Ishikawa (cell line): ENCODE data around the gene NECAB2.

Source experiments
- EGR1 ChIP-seq: IDR thresholded peaks from 2 replicates; pipeline ENCODE4 v1.6.1; 2012
- EP300 ChIP-seq: IDR thresholded peaks from 2 replicates; pipeline ENCODE4 v1.6.1; 2012; ENCODE audit warnings: borderline replicate concordance
- RAD21 ChIP-seq: IDR thresholded peaks from 2 replicates; pipeline ENCODE4 v1.6.1; 2012; ENCODE audit warnings: low read depth
- TCF12 ChIP-seq: IDR thresholded peaks from 2 replicates; pipeline ENCODE4 v1.6.1; 2012; ENCODE audit warnings: low read depth
- TEAD4 ChIP-seq: IDR thresholded peaks from 2 replicates; pipeline ENCODE4 v1.6.1; 2012
- YY1 ChIP-seq: IDR thresholded peaks from 2 replicates; pipeline ENCODE4 v1.6.1; 2012; ENCODE audit warnings: low read depth
- TF ChIP-seq, protein P1 (sequence below): IDR thresholded peaks from 2 replicates; pipeline ENCODE4 v1.6.1; 2012; ENCODE audit warnings: low read depth, mild to moderate bottlenecking

- TF ChIP-seq RAD21: no peak
- no peak for TF ChIP-seq EGR1
- TF ChIP-seq, protein P1, sequence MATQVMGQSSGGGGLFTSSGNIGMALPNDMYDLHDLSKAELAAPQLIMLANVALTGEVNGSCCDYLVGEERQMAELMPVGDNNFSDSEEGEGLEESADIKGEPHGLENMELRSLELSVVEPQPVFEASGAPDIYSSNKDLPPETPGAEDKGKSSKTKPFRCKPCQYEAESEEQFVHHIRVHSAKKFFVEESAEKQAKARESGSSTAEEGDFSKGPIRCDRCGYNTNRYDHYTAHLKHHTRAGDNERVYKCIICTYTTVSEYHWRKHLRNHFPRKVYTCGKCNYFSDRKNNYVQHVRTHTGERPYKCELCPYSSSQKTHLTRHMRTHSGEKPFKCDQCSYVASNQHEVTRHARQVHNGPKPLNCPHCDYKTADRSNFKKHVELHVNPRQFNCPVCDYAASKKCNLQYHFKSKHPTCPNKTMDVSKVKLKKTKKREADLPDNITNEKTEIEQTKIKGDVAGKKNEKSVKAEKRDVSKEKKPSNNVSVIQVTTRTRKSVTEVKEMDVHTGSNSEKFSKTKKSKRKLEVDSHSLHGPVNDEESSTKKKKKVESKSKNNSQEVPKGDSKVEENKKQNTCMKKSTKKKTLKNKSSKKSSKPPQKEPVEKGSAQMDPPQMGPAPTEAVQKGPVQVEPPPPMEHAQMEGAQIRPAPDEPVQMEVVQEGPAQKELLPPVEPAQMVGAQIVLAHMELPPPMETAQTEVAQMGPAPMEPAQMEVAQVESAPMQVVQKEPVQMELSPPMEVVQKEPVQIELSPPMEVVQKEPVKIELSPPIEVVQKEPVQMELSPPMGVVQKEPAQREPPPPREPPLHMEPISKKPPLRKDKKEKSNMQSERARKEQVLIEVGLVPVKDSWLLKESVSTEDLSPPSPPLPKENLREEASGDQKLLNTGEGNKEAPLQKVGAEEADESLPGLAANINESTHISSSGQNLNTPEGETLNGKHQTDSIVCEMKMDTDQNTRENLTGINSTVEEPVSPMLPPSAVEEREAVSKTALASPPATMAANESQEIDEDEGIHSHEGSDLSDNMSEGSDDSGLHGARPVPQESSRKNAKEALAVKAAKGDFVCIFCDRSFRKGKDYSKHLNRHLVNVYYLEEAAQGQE: no peak
- no peak for TF ChIP-seq EP300
- TF ChIP-seq TCF12: no peak
- TF ChIP-seq YY1: no peak
- TF ChIP-seq TEAD4: no peak
These were observed 28.6 kb downstream of the NECAB2 start for GRCh38 chr16:83996481-83997252.
